Endothelial cell of hepatic sinusoid (primary cell): Measurements from ENCODE around the gene B4GALT5.

Experiments used
- in situ Hi-C: cut with HindIII; loops from 2 replicates; pipeline ENCODE4 v1.10.0; 2017; ENCODE audit warnings: low sequenced_read_pairs

Gene B4GALT5

DNA sequence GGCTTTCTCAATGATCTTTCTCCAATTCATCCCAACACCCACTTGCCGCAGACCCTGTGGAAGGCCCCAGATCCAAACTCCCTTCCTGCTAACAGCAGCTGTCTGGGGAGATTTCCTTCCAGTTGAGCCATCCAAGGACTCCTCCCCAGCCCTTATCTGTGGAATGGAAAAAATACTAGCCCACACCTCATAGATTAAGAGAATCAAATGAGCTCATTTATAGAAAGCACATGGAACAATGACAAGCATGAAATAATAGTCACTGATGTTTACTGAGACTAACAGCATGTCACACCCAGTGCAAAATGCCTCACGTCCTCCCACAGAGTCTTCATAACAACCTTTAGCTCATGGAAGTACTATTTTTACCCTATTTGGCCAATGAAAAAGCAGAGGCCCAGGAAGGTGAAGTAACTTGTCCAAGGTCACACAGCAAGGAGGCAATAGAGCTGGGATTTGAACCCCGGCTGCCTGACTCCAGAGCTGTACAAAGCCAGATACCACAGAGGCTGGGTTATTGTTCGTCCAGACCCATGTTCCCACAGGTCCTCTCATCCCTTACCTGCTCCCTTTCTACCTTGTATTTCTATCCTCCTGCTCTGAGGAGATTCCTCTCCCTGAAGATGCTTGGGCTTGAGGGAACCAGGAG lies 122.3 kb downstream of the B4GALT5 start:
- in situ Hi-C loops: no loop called here

DNA sequence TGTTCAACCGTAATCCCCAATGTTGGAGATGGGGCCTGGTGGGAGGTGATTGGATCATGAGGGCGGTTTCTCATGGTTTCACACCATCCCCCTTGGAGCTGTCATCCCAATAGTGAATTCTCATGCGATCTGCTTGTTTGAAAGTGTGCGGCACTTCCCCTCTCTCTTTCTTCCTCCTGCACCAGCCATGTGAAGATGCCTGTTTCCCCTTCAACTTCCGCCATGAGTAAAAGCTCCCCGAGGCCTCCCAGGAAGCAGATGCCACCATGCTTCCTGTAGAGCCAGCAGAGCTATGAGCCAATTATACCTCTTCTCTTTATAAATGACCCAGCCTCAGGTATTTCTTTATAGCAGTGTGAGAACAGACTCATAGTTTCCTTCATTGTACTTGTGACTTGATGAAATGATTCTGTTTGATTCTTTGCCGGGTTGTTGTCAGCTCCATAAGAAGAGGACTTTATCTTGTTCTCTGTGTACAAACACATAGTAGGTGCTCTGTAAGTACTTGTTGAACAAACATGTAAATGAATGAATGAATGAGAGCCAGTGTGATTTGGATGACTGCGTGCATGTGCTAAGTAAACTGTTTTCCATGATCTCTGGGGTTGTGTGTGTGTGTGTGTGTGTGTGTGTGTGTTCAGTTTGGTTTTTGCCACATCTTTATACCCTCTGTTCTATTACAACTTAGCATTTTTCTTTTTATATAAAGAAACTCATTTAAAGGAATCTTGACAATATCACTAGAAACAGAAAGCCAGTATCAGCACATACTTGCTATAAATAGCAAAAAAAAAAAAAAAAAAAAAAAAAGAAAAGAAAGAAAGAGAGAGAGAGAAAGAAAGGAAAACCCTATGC lies 123.3 kb downstream of the B4GALT5 start:
- in situ Hi-C loops: no loop called here

DNA sequence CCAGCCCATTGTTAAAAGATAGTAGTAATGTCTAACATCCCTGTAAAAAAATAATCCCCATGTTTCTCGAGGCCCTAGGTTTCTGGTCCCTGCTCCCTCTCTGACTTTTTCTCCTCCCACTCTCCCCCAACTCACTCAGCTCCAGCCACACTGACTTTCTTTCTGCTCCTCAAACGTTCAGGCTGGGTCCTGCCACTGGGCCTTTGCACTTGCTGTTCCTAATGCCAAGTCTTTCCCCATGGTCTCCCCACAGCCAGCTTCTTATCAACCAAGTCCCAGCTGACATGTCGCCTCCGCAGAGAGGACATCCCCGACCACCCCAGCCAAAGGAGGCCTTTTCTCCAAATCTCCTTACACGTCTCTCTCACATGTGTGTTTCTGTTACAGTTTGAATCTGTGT lies 123.9 kb downstream of the B4GALT5 start:
- in situ Hi-C loops: no loop called here

DNA sequence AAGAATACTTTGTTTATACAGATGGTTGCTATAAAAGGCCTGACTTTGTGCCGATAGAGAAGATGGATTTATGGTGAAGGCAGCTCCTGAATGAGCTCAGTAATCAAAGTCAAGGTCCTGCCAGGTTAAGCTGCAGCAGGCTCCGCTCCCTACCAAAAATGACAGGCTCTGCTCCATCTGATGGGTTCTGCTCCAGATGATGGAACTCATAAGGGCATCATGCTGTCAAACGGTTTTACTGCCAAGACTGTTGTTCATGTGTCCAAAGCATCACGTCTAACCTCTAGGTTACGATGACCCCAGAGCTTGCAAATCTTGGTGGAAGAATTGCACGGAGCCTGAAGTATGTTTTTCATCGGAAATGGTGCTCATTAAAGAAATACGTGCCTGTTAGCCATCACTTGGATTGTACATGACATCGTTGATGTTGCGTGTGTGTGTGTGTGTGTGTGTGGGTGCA lies 126.5 kb downstream of the B4GALT5 start:
- in situ Hi-C loops: no loop called here

DNA sequence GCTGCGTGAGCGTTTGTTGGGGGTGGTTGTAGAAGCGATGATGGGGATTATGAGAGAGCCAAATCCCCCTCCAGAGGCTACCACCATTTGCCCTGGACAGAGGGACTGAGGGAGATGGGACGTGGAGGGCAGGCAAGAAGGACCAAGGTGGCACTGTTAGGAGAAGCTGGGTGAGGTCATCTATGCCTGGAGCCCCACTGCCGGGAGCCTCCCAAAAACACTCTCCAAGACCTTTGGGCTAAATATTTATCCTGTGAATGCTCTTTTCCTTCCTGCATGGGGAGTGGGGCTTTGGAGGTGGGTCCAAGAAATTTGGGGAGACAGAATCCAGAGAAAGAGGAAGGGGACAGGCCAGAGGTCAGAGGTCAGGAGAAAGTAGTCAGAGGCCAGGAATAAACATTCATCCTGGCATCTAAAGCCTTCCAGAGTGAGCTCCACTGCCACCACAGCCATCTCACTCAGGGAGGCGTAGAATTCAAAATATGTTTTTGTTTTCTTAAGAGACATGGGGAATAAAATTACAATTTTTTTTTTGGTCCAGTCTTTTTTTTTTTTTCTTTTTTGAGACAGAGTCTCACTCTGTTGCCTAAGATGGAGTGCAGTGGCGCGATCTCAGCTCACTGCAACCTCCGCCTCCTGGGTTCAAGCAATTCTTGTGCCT lies 128.0 kb downstream of the B4GALT5 start:
- in situ Hi-C loops: no loop called here

DNA sequence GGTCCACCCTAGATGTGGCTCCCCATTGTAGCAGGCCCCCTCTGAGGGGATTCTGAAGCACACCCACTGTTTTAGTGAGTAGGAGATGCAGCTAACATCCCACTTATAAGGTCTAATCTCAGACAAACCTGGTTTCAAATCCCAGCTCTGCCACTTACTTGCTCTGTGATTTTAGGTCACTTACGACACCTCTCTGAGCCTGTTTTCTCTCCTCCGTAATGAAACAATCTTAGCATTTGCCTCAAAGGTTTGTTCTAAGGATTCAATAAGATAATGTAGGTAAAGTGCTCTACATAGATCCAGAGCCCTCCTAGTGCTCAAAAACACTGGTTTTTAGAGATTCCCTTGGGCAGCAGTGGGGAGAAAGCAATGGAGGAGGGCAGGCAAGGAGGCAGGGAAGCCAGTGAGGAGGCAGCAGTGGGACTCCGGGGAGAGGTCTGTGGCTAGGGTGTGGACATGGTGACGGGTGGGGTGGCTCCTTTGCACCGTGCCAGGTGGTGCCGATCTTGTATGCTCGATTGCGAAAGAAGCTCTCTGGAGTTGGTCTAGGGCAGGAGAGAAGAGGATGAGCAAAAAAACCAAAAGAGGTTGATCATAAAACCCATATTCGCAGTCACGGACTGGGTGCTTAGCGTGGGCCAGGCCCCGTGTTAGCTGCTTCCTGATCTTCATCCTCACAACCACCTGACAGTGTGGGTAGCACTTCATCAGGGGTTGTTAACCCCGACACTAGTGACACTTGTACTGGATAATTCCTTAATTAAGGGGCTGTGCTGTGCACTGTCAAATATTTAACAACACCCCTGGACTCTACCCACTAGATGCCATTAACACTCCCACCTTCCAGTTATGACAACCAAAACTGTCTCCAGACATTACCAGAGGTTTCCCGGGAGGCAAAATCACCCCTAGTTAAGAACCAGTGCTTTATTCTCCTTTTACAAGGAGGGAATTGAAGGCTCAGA lies 129.0 kb downstream of the B4GALT5 start:
- in situ Hi-C loops: no loop called here

DNA sequence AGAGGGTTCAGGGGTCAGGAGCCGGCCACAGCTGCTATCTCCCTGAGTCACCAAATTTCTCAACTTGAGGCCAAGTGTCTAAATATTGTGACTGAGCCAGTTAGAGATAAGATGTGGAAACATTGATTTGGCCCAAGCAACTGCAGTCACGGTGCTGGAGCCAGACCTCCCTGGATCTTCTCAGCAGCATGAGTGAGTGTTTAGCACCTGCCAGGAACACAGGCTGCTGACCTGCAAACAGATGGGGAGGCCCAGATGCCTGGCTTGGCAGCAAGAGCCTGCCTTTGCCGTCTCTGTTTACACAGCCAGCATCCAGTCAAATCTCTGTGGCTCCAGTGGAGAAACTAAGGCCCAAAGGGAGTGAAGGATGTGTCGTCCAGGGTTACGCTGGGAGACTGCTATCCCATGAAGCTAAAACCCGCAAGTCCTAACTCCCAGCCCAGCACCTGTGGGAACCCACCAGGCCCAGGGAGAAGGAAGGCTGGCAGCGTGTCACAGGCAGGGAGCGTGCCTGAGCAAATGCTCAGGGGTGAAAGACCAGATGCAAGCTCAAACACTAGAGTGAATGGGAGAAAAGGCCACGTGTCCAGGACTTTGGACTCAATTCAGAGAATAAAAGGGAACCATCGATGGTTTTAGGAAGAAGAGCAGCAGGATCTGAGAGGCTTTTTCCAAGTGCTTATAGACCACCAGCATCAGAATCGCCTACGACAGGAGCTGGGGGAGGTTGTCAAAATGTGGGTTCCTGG lies 129.8 kb downstream of the B4GALT5 start:
- in situ Hi-C loops: no loop called here

DNA sequence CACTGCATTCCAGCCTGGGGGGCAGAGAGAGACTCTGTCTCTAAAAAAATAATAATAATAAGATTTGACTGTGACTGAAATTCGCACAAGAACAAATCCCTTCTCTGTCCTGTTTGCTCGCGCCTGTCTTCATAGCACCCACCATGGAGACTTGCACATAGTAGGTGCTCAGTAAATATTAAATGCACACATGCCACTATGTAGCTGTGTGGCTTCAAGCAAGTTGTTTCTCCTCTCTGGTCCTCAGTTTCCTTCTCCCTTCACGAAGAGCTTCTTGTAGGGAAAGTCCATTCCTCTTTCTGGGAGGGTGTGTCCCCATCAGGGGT lies 130.4 kb downstream of the B4GALT5 start:
- in situ Hi-C loops: no loop called here
